ENCODE data around the gene CRYBB2.
"Not testable (repeated sequence)": the region's sequence is repeated elsewhere in the genome, so short reads cannot be mapped to it uniquely, and the experiment has no call there.

The CRYBB2 gene

GRCh38 chr22:25219211-25219689 lies at the start of gene CRYBB2:
TSS of gene CRYBB2 (plus strand) at chr22:25219639. CDS start at chr22:25221430, 1,791 bp downstream.
- DNase-seq (ENCODE audit: low spot score): no peak

GRCh38 chr22:25170426-25170980 lies 48.9 kb upstream of the CRYBB2 start:
- DNase-seq (ENCODE audit: low spot score): no peak

GRCh38 chr22:25172153-25172552 lies 47.3 kb upstream of the CRYBB2 start:
- no peak for DNase-seq (ENCODE audit: low spot score)

GRCh38 chr22:25174156-25174887 lies 45.1 kb upstream of the CRYBB2 start:
- DNase-seq (ENCODE audit: low spot score): no peak

- no peak for DNase-seq (ENCODE audit: low spot score)
Observed at GRCh38 chr22:25174888-25175411, 44.5 kb upstream of the CRYBB2 start.

- no peak for DNase-seq (ENCODE audit: low spot score)
Observed at GRCh38 chr22:25176175-25176574, 43.3 kb upstream of the CRYBB2 start.

GRCh38 chr22:25176799-25177198 lies 42.6 kb upstream of the CRYBB2 start:
- no peak for DNase-seq (ENCODE audit: low spot score)

GRCh38 chr22:25177226-25177625 lies 42.2 kb upstream of the CRYBB2 start:
- DNase-seq (ENCODE audit: low spot score): no peak

- no peak for DNase-seq (ENCODE audit: low spot score)
Observed at GRCh38 chr22:25177895-25178294, 41.5 kb upstream of the CRYBB2 start.

GRCh38 chr22:25178348-25178747 lies 41.1 kb upstream of the CRYBB2 start:
- not testable (repeated sequence) for DNase-seq (ENCODE audit: low spot score)

- DNase-seq (ENCODE audit: low spot score): not testable (repeated sequence)
Observed at GRCh38 chr22:25178869-25179631, 40.4 kb upstream of the CRYBB2 start.

- DNase-seq (ENCODE audit: low spot score): no peak
Observed at GRCh38 chr22:25182131-25183110, 37.0 kb upstream of the CRYBB2 start.

GRCh38 chr22:25183949-25184619 lies 35.4 kb upstream of the CRYBB2 start:
- DNase-seq (ENCODE audit: low spot score): no peak

- DNase-seq (ENCODE audit: low spot score): no peak
Observed at GRCh38 chr22:25186140-25186539, 33.3 kb upstream of the CRYBB2 start.

- no peak for DNase-seq (ENCODE audit: low spot score)
Observed at GRCh38 chr22:25187469-25187868, 32.0 kb upstream of the CRYBB2 start.

GRCh38 chr22:25192406-25192805 lies 27.0 kb upstream of the CRYBB2 start:
- DNase-seq (ENCODE audit: low spot score): no peak

- DNase-seq (ENCODE audit: low spot score): no peak
Observed at GRCh38 chr22:25193130-25193529, 26.3 kb upstream of the CRYBB2 start.

GRCh38 chr22:25193548-25193947 lies 25.9 kb upstream of the CRYBB2 start:
- no peak for DNase-seq (ENCODE audit: low spot score)

- DNase-seq (ENCODE audit: low spot score): no peak
Observed at GRCh38 chr22:25196326-25196725, 23.1 kb upstream of the CRYBB2 start.

- DNase-seq (ENCODE audit: low spot score): no peak
Observed at GRCh38 chr22:25197340-25197739, 22.1 kb upstream of the CRYBB2 start.

All from hepatic stellate cell (primary cell).